ENCODE data around the gene SCAMP4. TPM values are rescaled to one million over a fixed set of nuclear protein-coding genes. Genes with fewer than 3 reads are reported as not detected.

Gene SCAMP4
- total and polyA plus RNA-seq, 5 experiments from 2014 or later, result 12.1 to 23.4 (median 15.5) TPM

GRCh38 chr19:1959928-1960589 lies 54.9 kb downstream of the SCAMP4 start:
- Mint-ChIP-seq H3K9me3 (no peaks in the 10 kb centered on the region), H3K36me3 (peaks cover 0 to 13% (median 0%) of the 10 kb centered on the region in 3 donors), H3K4me3 (peak overlapping the region in 2 of 10 donors; percentile 25 to 30), H3K27me3 (no peaks in the 10 kb centered on the region), H3K27ac (peak overlapping the region in 3 of 10 donors; percentile 5 to 81 (median 41)), H3K4me1 (peaks cover 5 to 34% (median 13%) of the 10 kb centered on the region in 4 donors)
- POLR2A ChIA-PET, result no interaction called here
- ATAC-seq (no peak), DNase-seq (no peak)

GRCh38 chr19:1961000-1961883 lies 56.0 kb downstream of the SCAMP4 start:
- H3K27ac Mint-ChIP-seq, result peak overlapping the region in 4 of 10 donors; percentile 21 to 44 (median 34)
- peaks cover 7 to 37% (median 18%) of the 10 kb centered on the region in 4 donors for H3K4me1 Mint-ChIP-seq
- H3K27me3 Mint-ChIP-seq, result no peaks in the 10 kb centered on the region
- DNase-seq (no peak), ATAC-seq (no peak)
- peak overlapping the region in 1 of 10 donors; percentile 2 for H3K4me3 Mint-ChIP-seq
- POLR2A ChIA-PET, result interaction anchor here (0.6 to 1.3 kb wide), 3 partner anchors 11 to 311 kb away, joined by 3 to 8 read pairs (median 3); no protein-coding TSS in a partner anchor
- H3K9me3 Mint-ChIP-seq, result no peaks in the 10 kb centered on the region
- H3K36me3 Mint-ChIP-seq, result peaks cover 0 to 13% (median 2%) of the 10 kb centered on the region in 3 donors

GRCh38 chr19:1962674-1963073 lies 57.5 kb downstream of the SCAMP4 start:
- DNase-seq, result no peak
- Mint-ChIP-seq H3K4me3 (no peak overlapping the region), H3K4me1 (peaks cover 10 to 40% (median 21%) of the 10 kb centered on the region in 4 donors), H3K36me3 (peaks cover 0 to 13% (median 2%) of the 10 kb centered on the region in 3 donors), H3K27ac (peak overlapping the region in 3 of 10 donors; percentile 51 to 84 (median 65)), H3K9me3 (no peaks in the 10 kb centered on the region), H3K27me3 (no peaks in the 10 kb centered on the region)
- POLR2A ChIA-PET, result interaction anchor here (0.6 kb wide), 1 partner anchor 24 kb away, joined by 4 read pairs; no protein-coding TSS in a partner anchor
- ATAC-seq, result no peak

- Mint-ChIP-seq H3K4me3 (peak overlapping the region; percentile 61 to 83 (median 76)), H3K4me1 (peaks cover 12 to 35% (median 18%) of the 10 kb centered on the region in 4 donors), H3K36me3 (peaks cover 0 to 24% (median 2%) of the 10 kb centered on the region in 3 donors), H3K27ac (peak overlapping the region; percentile 60 to 94 (median 88)), H3K27me3 (no peaks in the 10 kb centered on the region), H3K9me3 (no peaks in the 10 kb centered on the region)
- POLR2A ChIA-PET, result interaction anchor here (0.7 to 1.3 kb wide), 2 partner anchors 25 to 323 kb away, joined by 3 to 4 read pairs; no protein-coding TSS in a partner anchor
- DNase-seq, result peak in 8 of 10 donors; percentile 21 to 75 (median 60)
- peak; percentile 60 to 85 for ATAC-seq
These were observed 61.9 kb downstream of the SCAMP4 start for GRCh38 chr19:1967087-1967608.

- H3K9me3 Mint-ChIP-seq, result no peaks in the 10 kb centered on the region
- H3K27ac Mint-ChIP-seq, result peak overlapping the region in 5 of 10 donors; percentile 27 to 85 (median 62)
- POLR2A ChIA-PET, result interaction anchor here (1.4 kb wide), 1 partner anchor 26 kb away, joined by 4 read pairs; no protein-coding TSS in a partner anchor
- DNase-seq, result no peak
- no peak for ATAC-seq
- H3K27me3 Mint-ChIP-seq, result no peaks in the 10 kb centered on the region
- H3K36me3 Mint-ChIP-seq, result peaks cover 0 to 20% (median 2%) of the 10 kb centered on the region in 3 donors
- peaks cover 14 to 45% (median 23%) of the 10 kb centered on the region in 4 donors for H3K4me1 Mint-ChIP-seq
- peak overlapping the region in 4 of 10 donors; percentile 19 to 29 (median 24) for H3K4me3 Mint-ChIP-seq
These were observed 63.3 kb downstream of the SCAMP4 start for GRCh38 chr19:1968279-1969175.

- peak overlapping the region in 2 of 10 donors; percentile 19 to 26 for H3K4me3 Mint-ChIP-seq
- peak overlapping the region in 4 of 10 donors; percentile 31 to 88 (median 52) for H3K27ac Mint-ChIP-seq
- ATAC-seq (no peak), DNase-seq (no peak)
- no peaks in the 10 kb centered on the region for H3K27me3 Mint-ChIP-seq
- H3K4me1 Mint-ChIP-seq, result peaks cover 16 to 49% (median 25%) of the 10 kb centered on the region in 4 donors
- H3K9me3 Mint-ChIP-seq, result no peaks in the 10 kb centered on the region
- H3K36me3 Mint-ChIP-seq, result peaks cover 0 to 23% (median 2%) of the 10 kb centered on the region in 3 donors
- POLR2A ChIA-PET, result interaction anchor here (1.4 kb wide), 1 partner anchor 27 kb away, joined by 4 read pairs; no protein-coding TSS in a partner anchor
These were observed 64.2 kb downstream of the SCAMP4 start for GRCh38 chr19:1969176-1970002.

GRCh38 chr19:1970003-1970805 lies 65.0 kb downstream of the SCAMP4 start:
- Mint-ChIP-seq H3K36me3 (peaks cover 0 to 25% (median 2%) of the 10 kb centered on the region in 3 donors), H3K9me3 (no peaks in the 10 kb centered on the region)

GRCh38 chr19:1970806-1971502 lies 65.8 kb downstream of the SCAMP4 start:
- no peaks in the 10 kb centered on the region for H3K27me3 Mint-ChIP-seq
- H3K36me3 Mint-ChIP-seq, result peaks cover 0 to 33% (median 2%) of the 10 kb centered on the region in 3 donors
- H3K27ac Mint-ChIP-seq, result peak overlapping the region in 1 of 10 donors; percentile 37
- H3K4me3 Mint-ChIP-seq, result no peak overlapping the region
- ATAC-seq, result no peak
- H3K9me3 Mint-ChIP-seq, result no peaks in the 10 kb centered on the region
- peaks cover 13 to 46% (median 21%) of the 10 kb centered on the region in 4 donors for H3K4me1 Mint-ChIP-seq
- POLR2A ChIA-PET, result interaction anchor here (1.5 to 1.9 kb wide), 2 partner anchors 9 to 11 kb away, joined by 4 to 8 read pairs; no protein-coding TSS in a partner anchor
- DNase-seq, result no peak

More at GRCh38 chr19:1970003-1970805, 65.0 kb downstream of the SCAMP4 start:
- Mint-ChIP-seq H3K4me1 (peaks cover 16 to 49% (median 25%) of the 10 kb centered on the region in 4 donors), H3K27me3 (no peaks in the 10 kb centered on the region), H3K27ac (peak overlapping the region in 3 of 10 donors; percentile 15 to 37 (median 34)), H3K4me3 (no peak overlapping the region)
- ATAC-seq, result no peak
- POLR2A ChIA-PET, result interaction anchor here (1.4 to 1.5 kb wide), 2 partner anchors 11 to 28 kb away, joined by 4 read pairs; no protein-coding TSS in a partner anchor
- DNase-seq, result no peak

- H3K27ac Mint-ChIP-seq, result peak overlapping the region in 1 of 10 donors; percentile 59
- POLR2A ChIA-PET, result interaction anchor here (1.3 kb wide), 1 partner anchor 20 kb away, joined by 3 read pairs; no protein-coding TSS in a partner anchor
- peaks cover 6 to 32% (median 8%) of the 10 kb centered on the region in 4 donors for H3K4me1 Mint-ChIP-seq
- H3K27me3 Mint-ChIP-seq, result no peaks in the 10 kb centered on the region
- DNase-seq (no peak), ATAC-seq (no peak)
- H3K9me3 Mint-ChIP-seq, result no peaks in the 10 kb centered on the region
- H3K36me3 Mint-ChIP-seq, result peaks cover 0 to 39% (median 0%) of the 10 kb centered on the region in 3 donors
- H3K4me3 Mint-ChIP-seq, result no peak overlapping the region
These were observed 69.4 kb downstream of the SCAMP4 start for GRCh38 chr19:1974381-1975161.

All from naive thymus-derived CD8-positive, alpha-beta T cell (primary cell).